IMR-90 (cell line): Measurements from ENCODE around the gene SPRED2. TPM values are rescaled to one million over a fixed set of nuclear protein-coding genes. Genes with fewer than 3 reads are reported as not detected.

Source experiments
- ATAC-seq: fragments of 200-7000 bp; cut with Tn5 transposase; 2 replicates; pipeline ENCODE4 v1.9.1; 2020; ENCODE audit warnings: low read depth, mild to moderate bottlenecking, moderate library complexity
- BruUV-seq: library from RNA; stranded (reverse); fragments of 400-500 nt; replicated peaks from 2 replicates; lab custom pipeline; 2021; lab: Mats Ljungman, UMichigan
- CTCF ChIA-PET: fragments of 300-600 bp; formaldehyde crosslinking; extraction: SDS; loops from one replicate; lab custom pipeline; 2021; ENCODE audit warnings: antibody characterized with exemption; lab: Yijun Ruan, JAX
- POLR2A ChIA-PET: fragments of 300-600 bp; sonication (Branson Sonifier 250); formaldehyde crosslinking; loops from one replicate; lab custom pipeline; 2022; ENCODE audit warnings: antibody characterized with exemption; ENCODE audit not compliant: unreplicated experiment; lab: Charles Lee
- DNase-seq: peaks from one replicate; pipeline ENCODE4 v3.0.0; 2013
- H2AFZ ChIP-seq: replicated peaks from 2 replicates; pipeline ENCODE3; 2013; ENCODE audit warnings: low read length, mild to moderate bottlenecking; ENCODE audit not compliant: poor library complexity
- H2AK5ac ChIP-seq: 2 replicates; pipeline ENCODE4 v1.6.1; 2013; ENCODE audit warnings: low read depth, low read length, inconsistent platforms
- H2AK9ac ChIP-seq: replicated peaks from 2 replicates; pipeline ENCODE3; 2013; ENCODE audit warnings: mild to moderate bottlenecking, low read depth, low read length, moderate library complexity; ENCODE audit not compliant: poor library complexity
- H2BK120ac ChIP-seq: 2 replicates; pipeline ENCODE4 v1.6.1; 2013; ENCODE audit warnings: low read depth, low read length, inconsistent platforms
- H2BK15ac ChIP-seq: 3 replicates; pipeline ENCODE4 v1.6.1; 2013; ENCODE audit warnings: low read depth, low read length, inconsistent platforms
- H2BK20ac ChIP-seq: 2 replicates; pipeline ENCODE4 v1.6.1; 2013; ENCODE audit warnings: low read depth, mild to moderate bottlenecking, inconsistent platforms, low read length, moderate library complexity
- H2BK5ac ChIP-seq: 2 replicates; pipeline ENCODE4 v1.6.1; 2013; ENCODE audit warnings: mild to moderate bottlenecking, low read depth, low read length, inconsistent platforms; ENCODE audit not compliant: poor library complexity, severe bottlenecking
- H3K14ac ChIP-seq: replicated peaks from 2 replicates; pipeline ENCODE4 v1.6.1; 2013; ENCODE audit warnings: low read depth, low read length, inconsistent platforms
- H3K18ac ChIP-seq: 2 replicates; pipeline ENCODE4 v1.6.1; 2013; ENCODE audit warnings: low read depth, low read length, control low read depth
- H3K23ac ChIP-seq: 2 replicates; pipeline ENCODE4 v1.6.1; 2013; ENCODE audit warnings: low read depth, low read length, inconsistent platforms
- H3K27ac ChIP-seq: 2 replicates; pipeline ENCODE4 v1.5.1; 2013; ENCODE audit warnings: mild to moderate bottlenecking, control low read depth, low read length; ENCODE audit not compliant: insufficient read depth
- H3K27me3 ChIP-seq: 2 replicates; pipeline ENCODE4 v1.6.1; 2013; ENCODE audit warnings: low read length; ENCODE audit not compliant: control insufficient read depth, insufficient read depth
- H3K36me3 ChIP-seq: 2 replicates; pipeline ENCODE4 v1.6.1; 2013; ENCODE audit warnings: low read length, mixed read lengths; ENCODE audit not compliant: control insufficient read depth, insufficient read depth
- H3K4ac ChIP-seq: 2 replicates; pipeline ENCODE4 v1.6.1; 2013; ENCODE audit warnings: low read depth, low read length, inconsistent platforms
- H3K4me1 ChIP-seq: 2 replicates; pipeline ENCODE4 v1.6.1; 2013; ENCODE audit warnings: low read length, mixed read lengths; ENCODE audit not compliant: control insufficient read depth, insufficient read depth
- H3K4me2 ChIP-seq: 2 replicates; pipeline ENCODE4 v1.6.1; 2013; ENCODE audit warnings: low read depth, mild to moderate bottlenecking, control low read depth, low read length, moderate library complexity
- H3K4me3 ChIP-seq: 2 replicates; pipeline ENCODE4 v1.5.1; 2013; ENCODE audit warnings: low read depth, mild to moderate bottlenecking, control low read depth, low read length, moderate library complexity; ENCODE audit not compliant: insufficient read depth
- H3K56ac ChIP-seq: 2 replicates; pipeline ENCODE4 v1.6.1; 2013; ENCODE audit warnings: low read length, inconsistent platforms; ENCODE audit not compliant: insufficient read depth; ENCODE audit errors: extremely low read depth
- H3K79me1 ChIP-seq, 2 experiments: 2 replicates each; pipeline ENCODE4 v1.6.1; 2013; ENCODE audit warnings: low read length in 2 of 2, inconsistent platforms in 1 of 2, low read depth in 1 of 2
- H3K9ac ChIP-seq: 2 replicates; pipeline ENCODE4 v1.6.1; 2013; ENCODE audit warnings: low read depth, low read length, control low read depth
- H3K9me1 ChIP-seq: 2 replicates; pipeline ENCODE4 v1.6.1; 2013; ENCODE audit warnings: low read length, inconsistent platforms; ENCODE audit not compliant: insufficient read depth
- H3K9me3 ChIP-seq: 2 replicates; pipeline ENCODE4 v1.6.1; 2013; ENCODE audit warnings: low read length; ENCODE audit not compliant: control insufficient read depth, insufficient read depth
- H4K20me1 ChIP-seq: 2 replicates; pipeline ENCODE4 v1.6.1; 2013; ENCODE audit warnings: low read length, inconsistent platforms; ENCODE audit not compliant: insufficient read depth
- H4K5ac ChIP-seq: 2 replicates; pipeline ENCODE4 v1.6.1; 2013; ENCODE audit warnings: mild to moderate bottlenecking, low read depth, low read length, control low read depth
- H4K8ac ChIP-seq, 2 experiments: 2 replicates each; pipeline ENCODE4 v1.6.1; 2013; ENCODE audit warnings: low read depth in 2 of 2, low read length in 2 of 2, control low read depth in 1 of 2, inconsistent platforms in 1 of 2
- H4K91ac ChIP-seq: 2 replicates; pipeline ENCODE4 v1.6.1; 2013; ENCODE audit warnings: low read depth, low read length, inconsistent platforms; ENCODE audit not compliant: insufficient read depth
- BHLHE40 ChIP-seq: fragments of 150-350 bp; IDR thresholded peaks from 2 replicates; pipeline ENCODE4 v1.6.1; 2016; ENCODE audit warnings: mild to moderate bottlenecking, low read depth, low read length
- CEBPB ChIP-seq: IDR thresholded peaks from 2 replicates; pipeline ENCODE4 v1.6.1; 2012; ENCODE audit warnings: low read depth, low read length, improper control_type of control experiment
- CHD1 ChIP-seq: IDR thresholded peaks from 2 replicates; pipeline ENCODE4 v1.6.1; 2012; ENCODE audit warnings: low read depth, low read length, improper control_type of control experiment
- CTCF ChIP-seq: conservative IDR thresholded peaks from 2 replicates; pipeline ENCODE4 v1.5.1; 2012; ENCODE audit warnings: mild to moderate bottlenecking, low read depth, low read length, improper control_type of control experiment
- FOS ChIP-seq: fragments of 150-350 bp; IDR thresholded peaks from 2 replicates; pipeline ENCODE4 v1.6.1; 2016; ENCODE audit warnings: low read depth, low read length
- MAFK ChIP-seq: IDR thresholded peaks from 2 replicates; pipeline ENCODE4 v1.6.1; 2012; ENCODE audit warnings: low read depth, low read length, improper control_type of control experiment
- MAZ ChIP-seq: IDR thresholded peaks from 2 replicates; pipeline ENCODE4 v1.6.1; 2012; ENCODE audit warnings: low read depth, mild to moderate bottlenecking, low read length, improper control_type of control experiment, moderate library complexity, borderline replicate concordance
- MXI1 ChIP-seq: IDR thresholded peaks from 2 replicates; pipeline ENCODE4 v1.6.1; 2012; ENCODE audit warnings: low read depth, mild to moderate bottlenecking, low read length, moderate library complexity, borderline replicate concordance
- NFE2L2 ChIP-seq: fragments of 150-350 bp; IDR thresholded peaks from 2 replicates; pipeline ENCODE4 v1.6.1; 2016; ENCODE audit warnings: low read depth, mild to moderate bottlenecking, low read length
- POLR2A ChIP-seq: IDR thresholded peaks from 2 replicates; pipeline ENCODE4 v1.6.1; 2012; ENCODE audit warnings: mild to moderate bottlenecking, low read depth, low read length
- RAD21 ChIP-seq: IDR thresholded peaks from 2 replicates; pipeline ENCODE4 v1.6.1; 2012; ENCODE audit warnings: low read length, improper control_type of control experiment
- RCOR1 ChIP-seq: IDR thresholded peaks from 2 replicates; pipeline ENCODE4 v1.6.1; 2012; ENCODE audit warnings: mild to moderate bottlenecking, low read length, improper control_type of control experiment; ENCODE audit not compliant: insufficient replicate concordance
- RFX5 ChIP-seq: IDR thresholded peaks from 2 replicates; pipeline ENCODE4 v1.8.0; 2012; ENCODE audit warnings: low read depth, mild to moderate bottlenecking, low read length, moderate library complexity
- SMC3 ChIP-seq: fragments of 150-350 bp; IDR thresholded peaks from 2 replicates; pipeline ENCODE4 v1.6.1; 2016; ENCODE audit warnings: low read depth, mild to moderate bottlenecking, antibody characterized with exemption, low read length, moderate library complexity
- WGBS, 2 experiments: methylation state at CpG; one replicate each; pipeline versions ENCODE4 v1.1.5 to v1.1.7; 2013; ENCODE audit warnings: missing lambda C conversion rate in 2 of 2; ENCODE audit not compliant: insufficient read length in 1 of 2; ENCODE audit errors: extremely low coverage in 2 of 2; 5-methylcytosine and 5-hydroxymethylcytosine counted together
- dilution Hi-C: fragments of 300-500 bp; cut with HindIII; formaldehyde crosslinking; loops from one replicate; pipeline ENCODE4 v1.14.3; 2018; ENCODE audit warnings: low sequenced_read_pairs; ENCODE audit not compliant: unreplicated experiment
- in situ Hi-C: fragments of 300-500 bp; cut with MboI; formaldehyde crosslinking; loops from 3 replicates; pipeline ENCODE4 v1.14.3; 2019; ENCODE audit warnings: low sequenced_read_pairs, inconsistent platforms, mixed read lengths
- intact Hi-C: fragments of 100-400 bp; cut with micrococcal nuclease; formaldehyde crosslinking; loops from 2 replicates; pipeline ENCODE4 v1.10.0; 2022
- polyA plus RNA-seq, 3 experiments: library from polyadenylated mRNA; depleted of rRNA; stranded (reverse); fragments of >200 nt; gene quantifications; 2 replicates each; pipeline ENCODE4 v1.2.3, GENCODE V29; 2012; ENCODE audit warnings: low replicate concordance in 1 of 3
- total RNA-seq: library from RNA; depleted of rRNA; stranded (reverse); fragments of >200 nt; gene quantifications from 2 replicates; pipeline ENCODE4 v1.2.3, GENCODE V29; 2012
- TF ChIP-seq, protein P1 (sequence below): fragments of 150-350 bp; IDR thresholded peaks from 2 replicates; pipeline ENCODE4 v1.6.1; 2017; ENCODE audit warnings: mild to moderate bottlenecking, antibody characterized with exemption, low read length, low read depth
- TF ChIP-seq, protein P2 (sequence below): fragments of 150-350 bp; IDR thresholded peaks from 2 replicates; pipeline ENCODE4 v1.6.1; 2016; ENCODE audit warnings: low read depth, mild to moderate bottlenecking, low read length, moderate library complexity, borderline replicate concordance

Gene SPRED2
- total and polyA plus RNA-seq, 2 of the 4 experiments (the other 2 are of a cell fraction), result 4.8 to 18.7 TPM

GRCh38 chr2:65287364-65287763 lies 145.0 kb downstream of the SPRED2 start:
- H3K9me1 ChIP-seq, result no peaks in the 10 kb centered on the region
- H3K9ac ChIP-seq, result no peak overlapping the region
- POLR2A ChIA-PET, result no interaction called here
- no peaks in the 10 kb centered on the region for H3K79me1 ChIP-seq
- ATAC-seq, result no peak
- intact Hi-C loops, result no loop called here
- no peak overlapping the region for H2BK20ac ChIP-seq
- H3K27me3 ChIP-seq, result 0 out of 2 replicates have a peak, but pooled peaks cover 2% of the 10 kb centered on the region
- no peak overlapping the region for H3K27ac ChIP-seq
- H4K91ac ChIP-seq, result no peak overlapping the region
- DNase-seq, result no peak
- H4K8ac ChIP-seq, result no peak overlapping the region
- no peak overlapping the region for H2BK120ac ChIP-seq
- H3K36me3 ChIP-seq, result no peaks in the 10 kb centered on the region
- H2BK15ac ChIP-seq, result no peak overlapping the region
- CTCF ChIA-PET, result interaction anchor here (0.7 kb wide), 1 partner anchor 26 kb away, joined by 4 read pairs; no protein-coding TSS in a partner anchor
- H3K4me1 ChIP-seq, result no peaks in the 10 kb centered on the region
- no peak overlapping the region for H3K4me2 ChIP-seq
- no peak overlapping the region for H2AFZ ChIP-seq
- no peak overlapping the region for H3K23ac ChIP-seq
- no TSS peak for BruUV-seq
- H4K20me1 ChIP-seq, result no peaks in the 10 kb centered on the region
- no peak overlapping the region for H3K56ac ChIP-seq
- no peak overlapping the region for H3K14ac ChIP-seq
- no peak overlapping the region for H2AK9ac ChIP-seq
- dilution Hi-C loops, result no loop called here
- no peak overlapping the region for H2BK5ac ChIP-seq
- no peak overlapping the region for H3K18ac ChIP-seq
- WGBS, 2 experiments, result no CpG with 5 or more reads among the region's 4 CpGs
- H3K4me3 ChIP-seq, result no peak overlapping the region
- H4K5ac ChIP-seq, result no peak overlapping the region
- H3K4ac ChIP-seq, result no peak overlapping the region
- in situ Hi-C loops, result no loop called here
- no peaks in the 10 kb centered on the region for H3K9me3 ChIP-seq
- TF ChIP-seq BHLHE40, result no peak
- no peak for TF ChIP-seq RCOR1
- TF ChIP-seq, protein P1, sequence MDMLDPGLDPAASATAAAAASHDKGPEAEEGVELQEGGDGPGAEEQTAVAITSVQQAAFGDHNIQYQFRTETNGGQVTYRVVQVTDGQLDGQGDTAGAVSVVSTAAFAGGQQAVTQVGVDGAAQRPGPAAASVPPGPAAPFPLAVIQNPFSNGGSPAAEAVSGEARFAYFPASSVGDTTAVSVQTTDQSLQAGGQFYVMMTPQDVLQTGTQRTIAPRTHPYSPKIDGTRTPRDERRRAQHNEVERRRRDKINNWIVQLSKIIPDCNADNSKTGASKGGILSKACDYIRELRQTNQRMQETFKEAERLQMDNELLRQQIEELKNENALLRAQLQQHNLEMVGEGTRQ, result no peak
- TF ChIP-seq POLR2A, result no peak
- TF ChIP-seq RFX5, result no peak
- no peak for TF ChIP-seq MAZ
- no peak for TF ChIP-seq SMC3
- no peak for TF ChIP-seq NFE2L2
- TF ChIP-seq, protein P2, sequence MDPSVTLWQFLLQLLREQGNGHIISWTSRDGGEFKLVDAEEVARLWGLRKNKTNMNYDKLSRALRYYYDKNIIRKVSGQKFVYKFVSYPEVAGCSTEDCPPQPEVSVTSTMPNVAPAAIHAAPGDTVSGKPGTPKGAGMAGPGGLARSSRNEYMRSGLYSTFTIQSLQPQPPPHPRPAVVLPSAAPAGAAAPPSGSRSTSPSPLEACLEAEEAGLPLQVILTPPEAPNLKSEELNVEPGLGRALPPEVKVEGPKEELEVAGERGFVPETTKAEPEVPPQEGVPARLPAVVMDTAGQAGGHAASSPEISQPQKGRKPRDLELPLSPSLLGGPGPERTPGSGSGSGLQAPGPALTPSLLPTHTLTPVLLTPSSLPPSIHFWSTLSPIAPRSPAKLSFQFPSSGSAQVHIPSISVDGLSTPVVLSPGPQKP, result no peak
- TF ChIP-seq FOS, result no peak
- no peak for TF ChIP-seq CTCF
- TF ChIP-seq CHD1, result no peak
- TF ChIP-seq MXI1, result no peak
- no peak for TF ChIP-seq CEBPB
- TF ChIP-seq MAFK, result no peak
- TF ChIP-seq RAD21, result no peak
- H2AK5ac ChIP-seq, result no peak overlapping the region
